Small intestine (tissue), 7 donors: ENCODE data around the gene PDE8B. TPM values are rescaled to one million over a fixed set of nuclear protein-coding genes. Genes with fewer than 3 reads are reported as not detected.
"Not testable (repeated sequence)": the region's sequence is repeated elsewhere in the genome, so short reads cannot be mapped to it uniquely, and the experiment has no call there.

Experiments used
- DNase-seq, 2 donors: peaks; one replicate each; pipeline versions ENCODE4 v3.0.0 to v3.0.0-alpha.2; 2013
- FAIRE-seq: peaks from 2 replicates; lab custom pipeline; 2012; peaks lifted over from hg19 to GRCh38; lab: Jason Lieb, UNC
- H3K27ac ChIP-seq, 3 donors: one replicate each; pipeline ENCODE4 v1.5.1; 2013; ENCODE audit warnings: low read length in 2 of 3, mild to moderate bottlenecking in 2 of 3, control low read depth in 1 of 3, inconsistent platforms in 1 of 3, low read depth in 1 of 3, moderate library complexity in 1 of 3
- H3K27me3 ChIP-seq, 3 donors: one replicate each; pipeline ENCODE4 v1.6.1; 2013; ENCODE audit warnings: low read length in 3 of 3, inconsistent platforms in 1 of 3; ENCODE audit not compliant: control insufficient read depth in 3 of 3, insufficient read depth in 3 of 3
- H3K36me3 ChIP-seq, 3 donors: one replicate each; pipeline ENCODE4 v1.6.1; 2013; ENCODE audit warnings: low read length in 3 of 3, inconsistent platforms in 1 of 3, low read depth in 1 of 3, mild to moderate bottlenecking in 1 of 3, moderate library complexity in 1 of 3; ENCODE audit not compliant: control insufficient read depth in 3 of 3, insufficient read depth in 2 of 3
- H3K4me1 ChIP-seq, 3 donors: one replicate each; pipeline ENCODE4 v1.6.1; 2013; ENCODE audit warnings: low read length in 2 of 3, inconsistent platforms in 1 of 3, low read depth in 1 of 3, mild to moderate bottlenecking in 1 of 3, moderate library complexity in 1 of 3; ENCODE audit not compliant: control insufficient read depth in 3 of 3, insufficient read depth in 2 of 3
- H3K4me3 ChIP-seq, 3 donors: one replicate each; pipeline ENCODE4 v1.5.1; 2013; ENCODE audit warnings: low read length in 3 of 3, control low read depth in 1 of 3, inconsistent platforms in 1 of 3, low read depth in 1 of 3, mild to moderate bottlenecking in 1 of 3, moderate library complexity in 1 of 3
- H3K9me3 ChIP-seq, 2 donors: one replicate each; pipeline ENCODE4 v1.6.1; 2013; ENCODE audit warnings: low read depth in 1 of 2, low read length in 1 of 2; ENCODE audit not compliant: control insufficient read depth in 2 of 2, insufficient read depth in 1 of 2
- WGBS, 3 donors: extraction: QIAGEN DNeasy Blood & Tissue Kit; methylation state at CpG; one replicate each; pipeline ENCODE4 v1.1.7; 2013; 5-methylcytosine and 5-hydroxymethylcytosine counted together
- polyA plus RNA-seq, 4 donors: library from polyadenylated mRNA; stranded (reverse) in 3 of 4; unstranded in 1 of 4; fragments of 200-250 nt in 3 of 4; fragments of 120-200 nt in 1 of 4; gene quantifications; one replicate each; pipeline versions ENCODE4 v1.2.1 to v1.2.3, GENCODE V29; 2013
- donor health status: healthy with polysubstance abuse.
- donor health status: control.
- donor health status: control.
- donor health status: Bipolar disorder and iron deficiency.
- donor health status: healthy.

Gene PDE8B
- polyA plus RNA-seq, 4 donors = 0.22 to 1.5 (median 0.99) TPM

- FAIRE-seq (no peak), DNase-seq (no peak)
- Histone ChIP-seq H3K27ac (no peak overlapping the region), H3K27me3 (no peaks in the 10 kb centered on the region), H3K9me3 (no peaks in the 10 kb centered on the region), H3K36me3 (no peaks in the 10 kb centered on the region), H3K4me1 (no peaks in the 10 kb centered on the region), H3K4me3 (no peak overlapping the region)
- WGBS, 3 donors = 59 to 79% (median 74%) methylated on average over 4 of the region's 4 CpGs
Observed at GRCh38 chr5:77367741-77368140, 157.3 kb downstream of the PDE8B start.

GRCh38 chr5:77368367-77368766 is 157.9 kb downstream of the PDE8B start:
- 79 to 92% (median 83%) methylated on average over 5 of the region's 5 CpGs for WGBS, 3 donors

GRCh38 chr5:77369566-77369965 is 159.1 kb downstream of the PDE8B start:
- H3K4me1 ChIP-seq = no peaks in the 10 kb centered on the region
- H3K9me3 ChIP-seq = no peaks in the 10 kb centered on the region
- no peak for FAIRE-seq
- no peak overlapping the region for H3K27ac ChIP-seq
- no peak overlapping the region for H3K4me3 ChIP-seq
- no peaks in the 10 kb centered on the region for H3K27me3 ChIP-seq
- DNase-seq = no peak
- no peaks in the 10 kb centered on the region for H3K36me3 ChIP-seq
- 56 to 67% (median 63%) methylated on average over 2 of the region's 2 CpGs for WGBS, 3 donors

More at GRCh38 chr5:77368367-77368766, 157.9 kb downstream of the PDE8B start:
- no peaks in the 10 kb centered on the region for H3K36me3 ChIP-seq
- no peaks in the 10 kb centered on the region for H3K27me3 ChIP-seq
- no peak overlapping the region for H3K27ac ChIP-seq
- no peak for FAIRE-seq
- DNase-seq = no peak
- H3K4me3 ChIP-seq = no peak overlapping the region
- no peaks in the 10 kb centered on the region for H3K4me1 ChIP-seq
- H3K9me3 ChIP-seq = no peaks in the 10 kb centered on the region

- DNase-seq (no peak), FAIRE-seq (no peak)
- H3K36me3 ChIP-seq = no peaks in the 10 kb centered on the region
- WGBS, 3 donors = 61 to 81% (median 71%) methylated on average over 3 of the region's 3 CpGs
- H3K4me1 ChIP-seq = no peaks in the 10 kb centered on the region
- no peak overlapping the region for H3K27ac ChIP-seq
- H3K9me3 ChIP-seq = no peaks in the 10 kb centered on the region
- H3K27me3 ChIP-seq = no peaks in the 10 kb centered on the region
- H3K4me3 ChIP-seq = no peak overlapping the region
Observed at GRCh38 chr5:77374686-77375085, 164.2 kb downstream of the PDE8B start.

- Histone ChIP-seq H3K36me3 (no peaks in the 10 kb centered on the region), H3K9me3 (no peaks in the 10 kb centered on the region), H3K27ac (no peak overlapping the region), H3K4me3 (no peak overlapping the region), H3K27me3 (no peaks in the 10 kb centered on the region), H3K4me1 (peaks cover 0 to 3% (median 0%) of the 10 kb centered on the region in 3 donors)
- no peak for FAIRE-seq
- no peak for DNase-seq
- 79 to 91% (median 91%) methylated on average over 5 of the region's 5 CpGs for WGBS, 3 donors
Observed at GRCh38 chr5:77376609-77377300, 166.3 kb downstream of the PDE8B start.

- DNase-seq = no peak
- WGBS, 3 donors = 25 to 41% (median 26%) methylated on average over 6 of the region's 6 CpGs
- FAIRE-seq = no peak
Observed at GRCh38 chr5:77379558-77380061, 169.1 kb downstream of the PDE8B start.

GRCh38 chr5:77380636-77381035 is 170.2 kb downstream of the PDE8B start:
- Histone ChIP-seq H3K4me3 (no peak overlapping the region), H3K4me1 (peaks cover 0 to 3% (median 0%) of the 10 kb centered on the region in 3 donors), H3K36me3 (no peaks in the 10 kb centered on the region), H3K9me3 (no peaks in the 10 kb centered on the region), H3K27me3 (no peaks in the 10 kb centered on the region), H3K27ac (no peak overlapping the region)
- FAIRE-seq (no peak), DNase-seq (peak; percentile 21 to 71)
- 14 to 47% (median 33%) methylated on average over 4 of the region's 4 CpGs for WGBS, 3 donors

More at GRCh38 chr5:77379558-77380061, 169.1 kb downstream of the PDE8B start:
- H3K4me3 ChIP-seq = no peak overlapping the region
- no peaks in the 10 kb centered on the region for H3K36me3 ChIP-seq
- no peaks in the 10 kb centered on the region for H3K27me3 ChIP-seq
- H3K27ac ChIP-seq = no peak overlapping the region
- H3K4me1 ChIP-seq = peaks cover 0 to 3% (median 0%) of the 10 kb centered on the region in 3 donors
- H3K9me3 ChIP-seq = no peaks in the 10 kb centered on the region

GRCh38 chr5:77383336-77383735 is 172.9 kb downstream of the PDE8B start:
- H3K9me3 ChIP-seq, H3K27me3 ChIP-seq, H3K27ac ChIP-seq, DNase-seq, H3K4me1 ChIP-seq, H3K36me3 ChIP-seq, FAIRE-seq, H3K4me3 ChIP-seq: not testable (repeated sequence)
- WGBS, 3 donors = 81 to 95% (median 93%) methylated on average over 2 of the region's 2 CpGs
